ENCODE measurements around the gene CREB3L4. TPM values are rescaled to one million over a fixed set of nuclear protein-coding genes. Genes with fewer than 3 reads are reported as not detected.

The CREB3L4 gene
- total RNA-seq, 1 experiment from 2014 or later, result 25.9 TPM

GRCh38 chr1:153936011-153936802, 31.5 kb upstream of the CREB3L4 start:
- Histone ChIP-seq H3F3A (ENCODE audit: insufficient read depth, low read depth) (no peaks in the 10 kb centered on the region), H3K4me3 (no peak overlapping the region), H3K9me2 (ENCODE audit: insufficient read depth) (no peaks in the 10 kb centered on the region), H3K27ac (no peak overlapping the region), H2AFZ (no peak overlapping the region), H4K20me1 (ENCODE audit: insufficient read depth) (no peaks in the 10 kb centered on the region; the same call in 1 of the 2 replicates), H3K79me2 (ENCODE audit: low read depth) (no peaks in the 10 kb centered on the region), H3K9me3 (ENCODE audit: insufficient read depth, low read depth) (no peaks in the 10 kb centered on the region), H3K27me3 (ENCODE audit: insufficient read depth, low read depth) (no peaks in the 10 kb centered on the region), H3K4me2 (no peak overlapping the region), H3K36me3 (ENCODE audit: low read depth) (no peaks in the 10 kb centered on the region), H3K4me1 (replicated peaks; ENCODE audit: insufficient read depth) (no peaks in the 10 kb centered on the region)
- intact Hi-C loops (cut with micrococcal nuclease; ENCODE audit: unreplicated experiment), result no loop called here
- ChIA-PET CTCF (no interaction called here), POLR2A (ENCODE audit: unreplicated experiment) (no interaction called here)
- BruUV-seq (replicated peaks), result no TSS peak
- TF ChIP-seq EZH2 (IDR thresholded peaks at IDR 0.05; ENCODE audit: low read depth), result no peak
- no peak for TF ChIP-seq CTCF (conservative IDR thresholded peaks at IDR 0.05)
- no peak for DNase-seq

GRCh38 chr1:153937331-153937730, 30.4 kb upstream of the CREB3L4 start:
- no peaks in the 10 kb centered on the region for H3K36me3 ChIP-seq (ENCODE audit: low read depth)
- no peak overlapping the region for H3K27ac ChIP-seq
- H3F3A ChIP-seq (ENCODE audit: insufficient read depth, low read depth), result no peaks in the 10 kb centered on the region
- intact Hi-C loops (cut with micrococcal nuclease; ENCODE audit: unreplicated experiment), result no loop called here
- no peak overlapping the region for H3K4me3 ChIP-seq
- no peaks in the 10 kb centered on the region for H3K9me2 ChIP-seq (ENCODE audit: insufficient read depth)
- no peaks in the 10 kb centered on the region for H3K4me1 ChIP-seq (replicated peaks; ENCODE audit: insufficient read depth)
- DNase-seq, result no peak
- H2AFZ ChIP-seq, result no peak overlapping the region
- H4K20me1 ChIP-seq (ENCODE audit: insufficient read depth), result no peaks in the 10 kb centered on the region; the same call in 1 of the 2 replicates
- BruUV-seq (replicated peaks), result no TSS peak
- CTCF ChIA-PET, result no interaction called here
- no peaks in the 10 kb centered on the region for H3K79me2 ChIP-seq (ENCODE audit: low read depth)
- no peaks in the 10 kb centered on the region for H3K9me3 ChIP-seq (ENCODE audit: insufficient read depth, low read depth)
- TF ChIP-seq CTCF (conservative IDR thresholded peaks at IDR 0.05), result no peak
- POLR2A ChIA-PET (ENCODE audit: unreplicated experiment), result no interaction called here
- H3K27me3 ChIP-seq (ENCODE audit: insufficient read depth, low read depth), result no peaks in the 10 kb centered on the region
- H3K4me2 ChIP-seq, result no peak overlapping the region

- no peaks in the 10 kb centered on the region for H3K9me3 ChIP-seq (ENCODE audit: insufficient read depth, low read depth)
- POLR2A ChIA-PET (ENCODE audit: unreplicated experiment), result no interaction called here
- no TSS peak for BruUV-seq (replicated peaks)
- H3K27ac ChIP-seq, result no peak overlapping the region
- H3K36me3 ChIP-seq (ENCODE audit: low read depth), result 0 out of 2 replicates have a peak, but pooled peaks cover 3% of the 10 kb centered on the region
- H3F3A ChIP-seq (ENCODE audit: insufficient read depth, low read depth), result no peaks in the 10 kb centered on the region
- no peaks in the 10 kb centered on the region for H3K27me3 ChIP-seq (ENCODE audit: insufficient read depth, low read depth)
- H3K4me2 ChIP-seq, result no peak overlapping the region
- CTCF ChIA-PET, result no interaction called here
- H3K4me1 ChIP-seq (replicated peaks; ENCODE audit: insufficient read depth), result no peaks in the 10 kb centered on the region
- intact Hi-C loops (cut with micrococcal nuclease; ENCODE audit: unreplicated experiment), result no loop called here
- no peaks in the 10 kb centered on the region; the same call in 1 of the 2 replicates for H4K20me1 ChIP-seq (ENCODE audit: insufficient read depth)
- TF ChIP-seq EZH2 (IDR thresholded peaks at IDR 0.05; ENCODE audit: low read depth) (no peak), CTCF (conservative IDR thresholded peaks at IDR 0.05) (no peak)
- no peak overlapping the region for H2AFZ ChIP-seq
- no peaks in the 10 kb centered on the region for H3K9me2 ChIP-seq (ENCODE audit: insufficient read depth)
- no peak overlapping the region for H3K4me3 ChIP-seq
- DNase-seq, result no peak
- peaks cover 2% of the 10 kb centered on the region; the same call in 1 of the 2 replicates for H3K79me2 ChIP-seq (ENCODE audit: low read depth)
Measured at GRCh38 chr1:153938996-153939395, 28.7 kb upstream of the CREB3L4 start.
